Choroid plexus epithelial cell (primary cell): ENCODE measurements around the gene AMOT.

ENCODE experiments used
- DNase-seq: peaks from one replicate; pipeline ENCODE4 v3.0.0-alpha.2; 2010; ENCODE audit warnings: low read depth
- H3K4me3 ChIP-seq: 2 replicates; pipeline ENCODE4 v1.5.1; 2011; ENCODE audit warnings: low read depth, mild to moderate bottlenecking, control low read depth, low read length, moderate library complexity
- TF ChIP-seq, protein P1 (sequence below): conservative IDR thresholded peaks from 2 replicates; pipeline ENCODE4 v1.5.1; 2011; ENCODE audit warnings: low read depth, mild to moderate bottlenecking, control low read depth, inconsistent platforms, low read length, moderate library complexity

AMOT gene

DNA sequence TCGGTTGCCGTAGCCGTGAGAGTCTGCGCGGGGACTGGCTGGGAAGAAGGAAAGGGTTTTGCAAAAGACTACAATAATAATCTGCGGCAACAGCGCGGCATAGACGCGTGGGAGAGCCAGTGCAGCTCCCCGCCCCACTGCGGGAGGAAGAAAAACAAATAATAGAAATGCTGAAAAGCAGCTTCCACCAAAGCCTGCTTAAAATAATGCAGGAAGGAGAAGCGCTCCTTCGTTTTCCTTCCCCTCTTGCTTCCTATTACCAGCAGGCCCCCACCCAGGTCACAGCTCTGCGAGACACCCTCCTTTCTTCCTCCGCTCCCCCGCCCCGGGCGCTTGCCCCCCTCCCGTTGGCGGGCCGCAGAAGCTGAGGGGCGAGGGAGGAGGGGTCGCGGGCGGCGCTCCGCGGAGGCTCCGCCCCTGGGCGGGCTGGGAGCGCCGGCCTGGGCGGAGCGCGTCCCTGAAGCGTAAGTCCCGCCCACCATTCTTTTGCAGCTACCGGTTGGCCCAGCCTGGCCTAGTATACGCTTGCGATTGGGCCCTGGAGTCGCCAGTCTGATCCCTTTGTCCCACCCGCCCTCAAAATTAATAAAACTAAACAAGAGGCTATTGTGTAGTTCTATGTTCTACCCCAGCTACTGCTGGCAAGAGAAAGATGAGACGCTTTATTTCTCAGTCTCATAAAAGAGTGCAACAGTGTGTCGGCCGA is 636 bp upstream of the AMOT start:
- DNase-seq, result peak; percentile 81
- peak overlapping the region; percentile 56 for H3K4me3 ChIP-seq
- TF ChIP-seq, protein P1, sequence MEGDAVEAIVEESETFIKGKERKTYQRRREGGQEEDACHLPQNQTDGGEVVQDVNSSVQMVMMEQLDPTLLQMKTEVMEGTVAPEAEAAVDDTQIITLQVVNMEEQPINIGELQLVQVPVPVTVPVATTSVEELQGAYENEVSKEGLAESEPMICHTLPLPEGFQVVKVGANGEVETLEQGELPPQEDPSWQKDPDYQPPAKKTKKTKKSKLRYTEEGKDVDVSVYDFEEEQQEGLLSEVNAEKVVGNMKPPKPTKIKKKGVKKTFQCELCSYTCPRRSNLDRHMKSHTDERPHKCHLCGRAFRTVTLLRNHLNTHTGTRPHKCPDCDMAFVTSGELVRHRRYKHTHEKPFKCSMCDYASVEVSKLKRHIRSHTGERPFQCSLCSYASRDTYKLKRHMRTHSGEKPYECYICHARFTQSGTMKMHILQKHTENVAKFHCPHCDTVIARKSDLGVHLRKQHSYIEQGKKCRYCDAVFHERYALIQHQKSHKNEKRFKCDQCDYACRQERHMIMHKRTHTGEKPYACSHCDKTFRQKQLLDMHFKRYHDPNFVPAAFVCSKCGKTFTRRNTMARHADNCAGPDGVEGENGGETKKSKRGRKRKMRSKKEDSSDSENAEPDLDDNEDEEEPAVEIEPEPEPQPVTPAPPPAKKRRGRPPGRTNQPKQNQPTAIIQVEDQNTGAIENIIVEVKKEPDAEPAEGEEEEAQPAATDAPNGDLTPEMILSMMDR, result no peak

DNA sequence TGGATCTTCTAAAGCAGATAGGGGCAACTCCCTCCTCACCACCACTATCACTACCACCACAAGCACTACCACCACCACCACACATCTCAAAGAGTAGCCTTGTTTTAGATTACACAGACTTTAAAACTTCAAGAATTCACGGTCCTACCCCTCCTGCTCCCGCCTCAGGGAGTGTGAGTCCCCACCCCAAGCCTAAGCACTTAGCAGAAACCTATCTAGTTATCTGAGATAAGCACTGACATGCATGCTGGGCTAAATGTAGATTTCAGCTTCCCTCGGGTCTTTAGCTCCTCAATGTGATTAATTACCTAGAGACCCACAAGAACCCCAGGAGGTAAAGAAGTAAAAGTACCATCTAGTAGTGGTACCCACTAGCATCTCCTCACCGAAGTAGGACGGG is 775 bp downstream of the AMOT start:
- no peak for DNase-seq
- no peak overlapping the region for H3K4me3 ChIP-seq
- TF ChIP-seq, protein P1, result no peak

DNA sequence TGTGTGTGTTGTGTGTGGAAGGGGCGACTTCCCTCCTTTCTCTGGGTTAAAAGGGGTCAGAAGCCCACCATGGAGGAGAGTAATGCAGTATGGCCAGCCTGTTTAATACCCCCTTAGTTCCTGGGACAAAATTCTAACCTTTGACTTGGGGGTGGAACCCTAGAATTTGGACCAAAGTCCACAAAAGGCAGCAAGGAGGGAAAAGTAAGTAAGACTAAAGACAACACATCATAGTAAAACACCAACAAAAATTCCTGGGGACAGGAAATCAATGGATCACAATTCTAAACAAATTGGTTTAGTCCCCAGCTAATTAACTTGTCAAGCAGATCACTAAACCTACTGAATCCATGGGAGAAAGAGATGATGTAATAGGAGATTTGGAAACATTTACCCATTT is 3.1 kb downstream of the AMOT start:
- TF ChIP-seq, protein P1, result no peak
- no peak overlapping the region for H3K4me3 ChIP-seq
- no peak for DNase-seq

DNA sequence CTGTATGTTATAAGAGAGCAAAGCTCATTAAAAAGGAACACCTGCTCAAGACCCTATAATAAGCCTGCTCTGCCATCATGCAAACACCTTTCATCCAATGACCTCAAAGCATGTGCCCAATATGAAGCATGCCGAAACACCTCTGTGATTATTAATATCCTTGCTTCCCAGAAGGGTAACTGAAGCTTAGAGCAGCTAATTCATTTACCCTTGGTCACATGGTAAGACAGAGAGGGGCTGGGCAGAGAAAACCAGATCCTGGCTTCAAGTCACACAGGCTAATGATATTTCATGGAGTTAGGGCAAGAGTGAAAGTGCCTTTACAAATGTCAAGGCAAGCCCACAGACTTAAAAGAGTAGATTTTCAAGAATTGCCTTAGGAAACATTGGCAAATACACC is 5.6 kb downstream of the AMOT start:
- TF ChIP-seq, protein P1, result no peak
- DNase-seq, result no peak
- no peak overlapping the region for H3K4me3 ChIP-seq

DNA sequence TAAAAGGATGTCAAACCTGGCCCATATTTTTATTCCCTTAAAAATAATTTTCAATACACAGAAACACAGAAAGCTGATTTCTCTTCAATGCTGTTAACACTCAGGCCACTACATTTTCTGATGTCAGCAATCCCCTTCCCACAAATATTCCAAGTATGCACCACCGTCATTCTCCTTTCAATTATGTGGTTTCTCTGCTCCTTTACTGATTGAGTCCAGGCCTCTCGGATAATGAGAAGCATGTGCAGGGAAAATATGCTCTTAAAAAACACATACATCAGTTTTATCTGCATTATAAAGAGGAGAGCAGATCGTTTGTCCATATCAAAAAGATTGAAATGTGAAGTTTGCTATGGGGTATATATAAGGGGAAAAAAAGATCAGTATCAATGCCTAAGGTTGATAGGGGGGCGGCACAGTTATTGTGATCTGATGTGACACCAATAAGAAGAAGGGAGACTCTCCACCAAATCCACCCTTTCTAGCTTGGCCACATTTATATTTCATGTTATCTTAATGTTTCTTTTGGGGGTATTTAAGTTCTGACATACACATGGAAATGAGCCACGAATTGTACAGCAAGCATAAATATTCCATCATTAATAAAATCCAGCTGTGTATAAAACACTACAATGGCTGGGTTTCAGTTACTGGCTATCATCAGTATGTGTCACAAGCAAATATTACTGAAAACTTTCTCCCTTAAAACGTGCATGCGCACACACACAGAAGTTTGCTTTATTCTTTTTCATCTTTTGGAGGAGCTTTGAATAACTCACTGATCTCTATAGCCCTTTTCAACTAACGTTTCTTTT is 6.4 kb downstream of the AMOT start:
- H3K4me3 ChIP-seq, result no peak overlapping the region
- TF ChIP-seq, protein P1, result no peak
- DNase-seq, result peak; percentile 16

DNA sequence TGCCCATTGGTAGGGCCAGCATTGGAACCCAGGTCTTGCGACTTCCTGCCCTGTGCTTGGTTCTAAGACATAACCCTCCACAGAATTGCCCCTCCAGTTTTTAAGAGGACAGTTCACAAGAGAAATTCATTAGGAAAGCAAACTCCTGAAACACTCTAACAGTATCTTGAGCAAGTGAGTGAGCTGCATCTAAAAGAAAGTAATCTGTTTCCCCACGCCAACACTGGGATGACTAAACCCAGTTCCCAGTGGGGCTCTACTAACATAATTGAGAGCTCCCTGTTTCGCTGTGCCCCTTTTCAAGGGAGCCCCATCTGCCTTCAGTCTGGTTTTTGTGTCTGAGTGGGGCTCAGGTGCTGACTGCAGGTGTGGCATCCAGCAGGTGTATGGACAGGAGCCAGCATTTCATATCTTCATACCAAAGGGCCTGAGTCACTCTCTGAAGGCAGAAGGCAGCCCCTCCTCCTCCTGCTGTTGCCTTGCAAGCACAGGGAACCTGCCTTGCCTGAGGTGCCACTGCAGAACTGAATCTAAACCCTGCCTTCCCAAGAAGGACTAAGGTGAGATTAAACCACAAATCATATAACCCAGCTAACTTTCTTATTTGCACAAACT is 8.0 kb downstream of the AMOT start:
- TF ChIP-seq, protein P1, result no peak
- no peak overlapping the region for H3K4me3 ChIP-seq
- no peak for DNase-seq
